HG02938 (cell line): ENCODE data around the gene PRKAG2.
"Not testable (repeated sequence)": the region's sequence is repeated elsewhere in the genome, so short reads cannot be mapped to it uniquely, and the experiment has no call there.

Experiments
- ATAC-seq: cut with Tn5 transposase; IDR thresholded peaks from one replicate; pipeline ENCODE4 v1.9.1; 2021; ENCODE audit warnings: mild to moderate bottlenecking, moderate library complexity; ENCODE audit not compliant: unreplicated experiment

PRKAG2 gene

GRCh38 chr7:151885202-151885580, 8.3 kb upstream of the PRKAG2 start:
- no peak for ATAC-seq

DNA sequence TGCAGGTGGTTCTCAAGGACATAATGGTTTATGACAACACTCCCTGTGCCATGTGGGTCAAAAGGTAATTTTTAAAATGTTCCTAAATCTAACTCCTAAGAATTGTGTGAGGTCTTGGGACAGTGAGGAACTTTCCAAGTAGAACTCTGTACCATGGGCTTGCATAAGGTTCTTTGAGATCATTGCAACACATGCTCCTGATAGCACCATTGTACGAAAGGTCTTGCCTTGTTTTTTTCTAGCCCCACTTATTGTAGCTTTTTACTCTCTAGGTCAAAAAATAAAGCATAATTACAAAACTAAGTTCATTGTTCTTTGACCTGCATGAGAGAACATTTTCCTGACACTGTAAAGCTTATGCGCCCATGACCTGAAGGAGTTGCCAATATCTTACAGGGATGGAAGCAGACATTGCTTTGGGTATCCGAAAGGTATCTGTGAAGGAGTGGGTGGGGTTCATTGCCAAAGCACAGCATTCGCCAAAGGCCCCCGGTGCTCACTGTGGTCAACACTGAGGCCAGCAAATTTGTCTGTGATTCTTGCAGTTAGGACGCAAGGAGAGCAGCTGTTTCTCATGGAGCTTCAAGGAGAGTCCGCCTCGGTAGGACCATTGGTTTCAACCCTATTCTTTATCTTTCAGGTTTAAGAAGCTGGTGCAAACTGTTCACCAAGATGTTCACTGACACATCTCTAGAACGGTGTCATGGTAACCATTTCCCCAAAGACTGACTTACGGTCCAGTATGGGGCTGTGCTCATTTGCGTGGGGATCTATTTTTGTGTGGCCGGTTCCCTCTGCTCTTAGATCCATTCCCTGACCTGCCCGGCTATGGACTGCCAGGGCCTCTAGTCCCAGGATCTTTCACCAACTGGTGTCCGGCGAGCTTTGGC, 7.6 kb upstream of the PRKAG2 start:
- ATAC-seq = no peak

GRCh38 chr7:151883857-151884256, 6.9 kb upstream of the PRKAG2 start:
- ATAC-seq = no peak

- no peak for ATAC-seq
Observed at GRCh38 chr7:151882734-151883133, 5.8 kb upstream of the PRKAG2 start.

GRCh38 chr7:151880688-151881087, 3.8 kb upstream of the PRKAG2 start:
- ATAC-seq = no peak

DNA sequence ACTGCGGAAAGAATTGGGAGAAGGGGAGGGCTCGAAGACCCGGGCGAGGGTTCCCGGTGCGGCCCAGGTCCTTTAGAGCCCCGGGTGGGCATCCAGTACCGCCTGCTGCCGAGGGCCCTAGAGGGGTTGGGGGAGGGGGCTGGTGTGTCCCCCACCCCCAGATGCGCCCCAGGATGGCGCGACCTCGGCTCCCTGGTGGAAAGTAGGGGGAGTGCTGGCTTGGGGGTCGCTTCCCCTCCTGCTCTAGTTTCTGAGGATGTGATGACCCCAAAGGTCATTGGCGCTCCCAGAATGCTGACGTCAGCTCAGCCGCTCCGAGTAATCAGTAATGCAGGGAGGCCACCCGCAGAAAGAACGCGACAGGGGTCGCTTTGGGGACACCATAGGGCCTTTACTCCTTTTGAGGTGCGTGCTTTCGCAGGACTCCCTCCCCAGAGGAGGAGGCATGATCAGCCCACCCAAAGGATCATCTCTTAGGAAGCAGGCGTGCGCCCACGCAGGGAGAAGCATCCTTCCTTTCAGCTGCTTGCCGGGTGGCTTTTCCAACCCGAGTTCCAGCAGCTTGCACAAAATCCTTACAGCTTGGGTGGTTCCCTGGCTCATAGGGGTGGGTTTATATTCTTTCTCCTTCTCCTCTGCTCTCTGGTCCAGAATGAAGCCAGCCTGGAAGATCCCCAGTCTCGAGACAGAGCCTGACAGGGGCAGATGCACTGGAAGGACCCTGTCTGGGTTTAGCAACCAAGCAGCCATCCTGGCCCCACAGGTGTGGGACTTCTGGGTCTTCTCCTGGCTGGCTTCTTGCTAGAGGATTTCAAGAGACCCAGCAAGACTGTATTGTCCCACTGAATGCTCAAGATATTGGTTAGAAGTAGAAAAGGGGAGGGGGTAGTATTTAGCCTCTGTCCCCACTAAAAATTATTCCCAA, 1.3 kb upstream of the PRKAG2 start:
- no peak for ATAC-seq

DNA sequence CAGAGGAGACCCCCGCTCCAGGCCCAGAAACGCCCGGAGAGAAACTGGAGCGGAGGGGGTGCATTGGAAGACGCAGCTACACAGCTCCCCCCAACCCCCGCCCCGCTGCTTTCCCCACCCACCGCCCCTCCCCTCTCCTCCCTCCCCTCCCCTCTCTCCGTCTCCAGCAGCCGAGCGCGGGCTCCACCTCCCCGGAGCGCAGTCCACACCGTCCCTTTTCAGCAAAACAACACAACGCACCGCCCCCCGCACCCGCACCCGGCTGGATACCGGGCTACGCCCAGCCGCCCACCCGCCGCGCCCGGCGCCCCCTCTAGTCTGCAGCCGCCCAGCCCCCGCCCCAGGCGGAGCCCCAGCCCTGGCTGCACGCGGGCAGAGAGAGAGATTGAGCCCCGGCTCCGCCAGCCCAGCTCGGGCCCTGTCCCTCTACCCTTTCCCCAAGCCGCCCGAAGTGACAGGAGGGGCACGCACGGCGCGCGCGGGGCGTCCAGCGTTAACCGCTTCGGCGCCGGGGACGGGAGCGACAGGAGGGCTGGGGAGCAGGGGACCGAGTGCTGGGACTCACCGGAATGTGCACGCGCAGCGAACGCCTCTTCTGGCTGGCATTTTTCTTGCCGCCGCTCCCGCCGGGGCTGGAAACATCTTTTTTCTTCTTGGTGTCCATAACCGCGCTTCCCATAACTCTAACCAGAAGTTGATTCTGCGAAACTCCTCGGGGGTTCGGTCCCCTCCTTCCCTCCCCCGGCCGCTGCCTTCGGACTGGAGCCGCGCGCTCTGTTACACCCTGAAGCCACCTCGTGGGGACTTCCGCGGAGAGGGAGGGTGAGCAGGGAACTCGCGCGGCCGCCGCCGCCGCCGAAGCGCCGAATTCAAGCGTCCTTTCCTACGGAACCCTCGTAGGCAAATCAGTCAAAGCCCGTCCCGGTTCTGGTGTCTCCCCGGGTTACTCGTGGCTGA, 695 bp downstream of the PRKAG2 start:
- no peak for ATAC-seq

- ATAC-seq = not testable (repeated sequence)
Observed at GRCh38 chr7:151874479-151874878, 2.4 kb downstream of the PRKAG2 start.

- no peak for ATAC-seq
Observed at GRCh38 chr7:151873402-151873965, 3.4 kb downstream of the PRKAG2 start.

DNA sequence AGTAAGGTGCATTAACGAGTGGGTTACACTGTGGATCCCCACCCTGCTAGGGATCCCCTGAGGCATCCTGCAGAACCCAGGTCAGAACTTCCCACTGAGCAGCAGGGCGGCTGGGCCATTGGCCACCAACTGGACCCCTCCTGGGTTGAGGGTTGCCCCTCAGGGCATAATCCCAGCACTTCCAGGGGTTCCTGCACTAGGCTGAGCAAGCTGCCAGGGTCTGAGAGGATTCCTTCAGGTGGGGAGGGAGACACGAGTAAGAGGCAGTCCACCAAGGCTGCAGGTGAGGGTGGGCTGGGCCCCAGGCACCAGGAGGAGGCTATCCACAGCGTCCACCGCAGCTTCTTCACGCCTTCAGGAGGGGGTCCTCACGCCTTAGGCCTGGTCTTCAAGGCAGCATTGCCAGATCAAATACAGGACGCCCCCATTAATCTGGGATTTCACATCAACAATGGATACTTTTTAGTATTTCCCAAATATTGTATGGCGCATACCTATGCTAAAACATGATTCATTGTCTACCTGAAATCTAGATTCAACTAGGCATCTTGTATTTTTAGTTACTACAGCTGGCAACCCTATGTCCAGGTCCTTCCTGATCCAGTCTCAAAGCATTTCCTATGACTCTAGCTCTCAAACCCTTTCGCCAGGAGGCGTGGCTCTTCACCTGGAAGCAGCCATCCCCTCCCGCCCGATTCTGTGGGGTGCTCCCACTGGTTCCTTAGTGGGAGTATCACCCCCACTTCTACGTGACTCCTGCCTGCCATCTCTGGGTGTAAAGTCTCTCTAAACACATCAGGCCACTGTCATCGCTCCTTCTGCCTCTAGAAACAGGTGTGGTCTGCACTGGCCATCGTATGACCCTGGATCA, 4.1 kb downstream of the PRKAG2 start:
- no peak for ATAC-seq

- ATAC-seq = no peak
Observed at GRCh38 chr7:151871904-151872303, 5.0 kb downstream of the PRKAG2 start.

- ATAC-seq = no peak
Observed at GRCh38 chr7:151871189-151871735, 5.7 kb downstream of the PRKAG2 start.

DNA sequence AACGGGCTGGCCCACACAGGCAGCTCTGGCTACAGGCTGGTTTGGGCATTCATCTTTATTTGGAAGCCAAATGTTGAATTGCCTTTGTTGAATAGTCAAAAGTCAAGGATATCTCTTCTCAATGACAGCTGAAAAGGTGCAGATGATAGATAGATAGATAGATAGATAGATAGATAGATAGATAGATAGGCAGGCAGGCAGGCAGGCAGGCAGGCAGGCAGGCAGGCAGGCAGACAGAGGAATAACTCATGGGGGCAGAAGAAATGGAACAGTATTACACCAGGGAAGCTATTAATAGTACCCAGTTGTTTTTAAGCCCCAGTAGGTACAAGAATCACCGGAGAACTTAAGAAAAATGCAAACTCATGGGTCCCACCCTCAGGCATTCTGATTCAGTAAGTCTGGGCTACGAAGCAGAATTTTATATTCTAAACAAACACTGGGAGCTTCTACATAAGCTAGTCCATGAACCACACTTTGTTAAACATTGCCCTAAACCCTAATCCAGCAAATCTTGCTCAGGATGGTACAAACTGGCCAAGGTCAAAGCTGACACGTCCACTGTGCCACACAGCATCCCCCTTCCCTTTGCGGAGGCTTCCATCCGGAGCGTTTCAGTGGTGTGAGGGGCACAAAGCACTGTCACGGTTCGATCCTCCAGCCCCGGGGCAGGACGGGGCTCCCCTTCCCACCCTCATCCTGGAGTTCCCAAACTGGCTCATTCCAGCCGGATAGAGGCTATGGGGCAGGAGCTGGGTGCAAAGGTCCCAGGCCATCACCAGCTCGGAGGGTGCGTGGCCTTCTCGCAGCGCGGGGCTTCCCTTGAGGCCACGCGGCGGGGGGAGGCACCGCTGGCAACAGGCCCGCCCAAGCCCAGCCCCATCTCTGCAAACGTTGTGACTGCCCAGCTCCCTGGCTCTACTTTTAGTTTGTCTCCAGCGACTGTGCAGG, 6.7 kb downstream of the PRKAG2 start:
- no peak for ATAC-seq

- no peak for ATAC-seq
Observed at GRCh38 chr7:151869455-151869854, 7.5 kb downstream of the PRKAG2 start.

GRCh38 chr7:151869109-151869428, 7.8 kb downstream of the PRKAG2 start:
- no peak for ATAC-seq

DNA sequence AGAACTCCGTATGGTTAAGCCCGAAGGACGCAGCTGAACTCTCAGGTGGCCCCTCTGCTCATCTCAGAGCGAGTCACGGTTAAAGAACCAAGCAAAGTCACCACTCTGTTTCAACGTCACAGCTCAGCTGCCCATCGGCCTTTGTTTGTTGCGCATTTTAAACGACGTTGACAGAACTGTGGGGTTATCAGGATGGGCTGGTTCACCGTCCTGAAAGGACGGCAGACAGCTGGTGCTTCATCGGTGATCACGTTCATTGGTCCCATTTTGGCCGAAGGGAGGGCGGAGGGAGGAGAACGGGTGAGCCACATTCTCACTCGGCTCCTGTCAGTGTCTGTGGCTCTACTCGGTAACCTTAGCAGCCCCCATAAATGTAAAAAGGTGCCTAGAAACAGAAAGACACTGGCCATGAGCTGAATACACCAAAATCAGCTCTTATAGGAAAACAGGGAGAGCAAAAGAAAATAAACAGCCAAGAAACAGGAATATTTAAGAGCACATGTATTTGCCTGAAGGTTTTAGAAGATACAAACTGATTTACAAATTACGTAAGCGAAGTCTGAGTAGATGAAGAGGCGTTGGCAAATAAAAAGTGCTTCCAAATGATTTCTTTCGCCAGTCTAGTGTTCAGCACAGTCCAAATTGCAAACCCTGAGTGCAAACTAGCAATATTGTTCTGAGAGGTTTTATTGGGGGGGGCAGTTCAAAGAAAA, 8.4 kb downstream of the PRKAG2 start:
- no peak for ATAC-seq

GRCh38 chr7:151867912-151868311, 9.0 kb downstream of the PRKAG2 start:
- ATAC-seq = no peak
